OCI-M2 (cell line): ENCODE data around the gene PTH1R.

ENCODE experiments used
- DNase-seq: peaks from one replicate; lab custom pipeline; 2025; ENCODE audit not compliant: unreplicated experiment; lab: John Stamatoyannopoulos, UW

PTH1R gene

DNA sequence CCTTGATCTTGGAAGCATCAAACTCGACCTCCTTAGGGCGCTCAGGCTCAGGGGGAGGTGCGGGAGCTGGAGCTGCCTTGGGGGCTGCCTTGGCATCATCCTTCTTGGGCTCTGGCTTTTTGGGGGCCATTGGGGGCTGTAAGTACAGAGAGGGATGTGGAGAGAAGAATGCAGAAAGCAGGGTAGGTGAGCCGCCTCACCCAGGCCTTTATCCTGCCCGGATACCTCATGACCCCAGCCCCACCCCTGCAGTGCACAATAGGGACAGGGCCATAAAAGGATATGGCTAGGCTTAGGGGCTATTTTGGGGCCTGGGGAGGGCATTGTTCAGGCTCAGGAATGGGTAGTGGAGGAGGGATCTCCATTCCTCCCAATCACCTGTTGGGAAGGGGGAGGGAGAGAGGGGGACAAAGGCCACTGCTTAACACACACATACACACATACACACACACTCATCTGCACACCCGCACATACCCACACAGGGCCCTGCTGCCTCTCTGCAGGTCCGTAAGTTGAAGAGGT, 14.2 kb upstream of the PTH1R start, which contains the start of gene MYL3:
Gene MYL3 (minus strand): TSS at position 184 of the 522 bp plus-strand sequence. CDS start 54 bp downstream, at position 130.
- DNase-seq = no peak

DNA sequence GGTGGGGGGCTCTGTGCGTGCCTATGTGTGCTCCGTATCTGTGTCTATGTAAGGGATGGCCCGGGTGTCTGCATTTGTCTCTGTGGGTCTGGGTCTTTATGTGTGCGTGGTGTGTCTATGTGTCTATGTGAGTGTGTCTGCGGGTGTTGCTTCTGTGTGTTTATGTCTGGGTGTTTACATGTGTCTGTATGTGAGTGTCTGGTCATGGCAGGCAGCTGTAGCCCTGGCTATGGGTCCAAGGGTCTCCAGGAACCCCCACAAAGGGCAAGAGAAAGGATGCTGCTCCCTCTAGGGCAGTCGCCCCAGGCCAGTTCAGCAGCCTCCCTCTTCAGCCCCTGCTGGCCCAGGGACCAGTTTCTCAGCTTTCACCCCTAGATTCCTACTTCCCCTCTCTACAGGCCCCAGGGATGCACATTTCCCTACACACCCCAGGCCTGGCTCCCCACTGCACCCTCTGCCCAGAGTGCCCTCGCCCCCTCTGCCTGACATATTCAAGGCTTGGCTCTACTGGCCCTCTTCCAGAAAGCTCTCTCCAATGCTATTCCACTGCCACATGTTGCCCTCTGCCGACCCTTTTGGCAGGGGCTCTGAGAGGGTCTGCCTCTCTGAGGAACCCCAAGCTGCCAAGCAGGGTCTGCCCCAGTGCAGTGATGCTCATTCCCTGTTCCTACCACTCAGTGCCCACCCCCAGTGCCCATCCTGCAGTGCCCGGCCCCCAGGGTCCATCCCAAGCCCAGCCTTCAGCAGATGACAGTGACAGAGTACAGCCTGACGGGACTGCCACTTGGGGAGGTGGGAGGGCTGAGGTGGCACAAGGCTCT, 13.2 kb upstream of the PTH1R start:
- DNase-seq = no peak

DNA sequence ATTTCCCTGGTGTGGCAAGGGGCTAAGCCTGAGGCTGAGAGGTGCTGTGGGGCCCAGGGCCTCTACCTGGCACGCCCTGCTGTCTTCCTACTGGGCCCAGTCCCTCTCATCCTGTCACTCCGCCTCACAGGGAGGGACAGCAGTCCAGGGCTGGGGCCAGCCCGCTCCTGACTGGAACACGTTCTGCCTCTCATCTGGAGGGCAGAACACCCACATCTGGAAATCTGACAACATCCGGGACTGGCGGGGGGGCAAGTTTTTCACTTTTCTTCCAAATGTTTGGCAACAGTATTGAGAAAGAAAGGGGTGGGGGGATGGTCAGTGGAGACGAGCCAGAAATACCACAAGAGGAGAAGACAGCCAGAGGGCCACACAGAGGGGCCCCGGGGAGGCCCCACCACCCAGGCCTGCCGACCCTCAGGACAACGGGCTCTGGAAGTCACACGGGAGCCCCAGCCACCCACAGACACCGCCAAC, 12.5 kb upstream of the PTH1R start:
- no peak for DNase-seq

DNA sequence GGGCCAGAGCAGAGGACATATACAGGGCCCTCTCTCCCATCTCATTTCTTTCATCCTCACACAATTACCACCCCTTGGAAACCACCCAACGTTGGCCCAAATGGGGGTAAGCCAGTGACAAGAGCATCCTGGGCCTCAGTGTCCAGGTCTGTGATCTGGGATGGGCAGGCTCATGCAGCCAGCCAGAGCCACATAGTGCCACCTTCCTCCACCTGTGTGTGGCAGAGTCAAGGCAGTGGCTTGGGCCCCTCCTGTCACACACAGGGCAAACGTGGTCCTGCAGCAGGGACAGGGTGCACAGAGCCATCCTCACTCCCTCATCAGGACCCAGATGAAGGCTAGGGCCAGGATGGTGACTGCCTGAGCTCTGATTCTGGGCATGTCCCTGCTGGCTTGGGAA, 12.0 kb upstream of the PTH1R start:
- no peak for DNase-seq

- no peak for DNase-seq
These were observed 11.4 kb upstream of the PTH1R start for GRCh38 chr3:46866032-46866595.

DNA sequence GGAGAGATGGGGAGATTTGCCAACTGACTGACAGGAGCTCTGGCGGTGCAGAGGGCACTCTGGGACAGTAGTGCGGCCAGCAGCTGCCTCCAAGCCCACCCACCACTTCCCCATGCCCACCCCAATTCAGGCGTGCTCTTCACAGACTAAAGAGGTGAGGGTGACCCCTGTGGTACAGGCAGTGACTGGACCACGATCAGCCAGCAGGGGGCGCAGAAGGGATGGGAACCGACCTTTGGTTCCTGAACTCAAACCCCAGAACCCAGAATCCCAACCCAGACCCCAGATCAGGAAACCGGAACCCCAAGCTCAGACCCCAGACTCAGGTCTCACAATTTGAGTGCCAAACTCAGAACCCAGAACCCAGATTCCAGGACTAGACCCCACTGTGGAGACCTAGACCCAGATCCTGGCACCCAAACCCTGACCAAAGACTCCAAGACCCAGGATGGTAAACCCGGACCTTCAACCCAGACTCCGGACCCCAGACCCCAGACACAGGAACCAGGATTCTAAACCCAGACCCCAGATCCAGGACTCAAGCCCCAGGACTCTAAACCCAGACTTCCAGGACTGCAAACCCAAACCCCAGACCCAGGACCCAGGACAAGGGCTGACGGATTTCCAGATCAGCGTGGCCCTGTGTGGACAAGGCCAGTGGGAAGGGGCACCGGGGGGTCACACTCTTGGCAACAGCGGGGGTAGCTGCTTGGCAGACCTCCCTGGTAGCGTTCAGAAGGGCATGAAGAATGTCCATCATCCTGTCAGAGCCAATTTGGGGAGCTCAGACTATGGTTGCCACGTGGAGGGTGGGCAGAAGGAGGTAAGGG, 10.6 kb upstream of the PTH1R start:
- no peak for DNase-seq

- no peak for DNase-seq
These were observed 10.0 kb upstream of the PTH1R start for GRCh38 chr3:46867550-46867898.

DNA sequence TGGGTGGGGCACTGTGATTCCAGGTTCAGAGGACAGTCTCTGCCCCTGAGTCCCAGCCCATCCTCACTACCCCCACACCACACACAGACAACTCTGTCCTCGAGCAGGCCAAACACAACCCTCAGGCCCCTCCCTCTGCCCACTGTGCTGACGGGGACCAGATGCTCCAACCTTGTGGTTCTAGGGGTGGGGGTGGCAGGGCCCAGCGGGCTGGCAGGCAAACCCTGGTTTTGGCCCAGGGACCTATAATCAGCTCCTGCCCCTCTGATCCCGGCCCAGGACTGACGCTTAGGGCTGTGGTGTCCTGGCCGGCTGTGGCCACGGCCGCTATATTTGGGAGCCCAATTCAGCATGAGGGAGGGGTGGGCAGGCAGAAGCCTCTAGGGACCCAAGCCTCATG, 9.2 kb upstream of the PTH1R start:
- no peak for DNase-seq

- no peak for DNase-seq
These were observed 8.6 kb upstream of the PTH1R start for GRCh38 chr3:46868948-46869347.

DNA sequence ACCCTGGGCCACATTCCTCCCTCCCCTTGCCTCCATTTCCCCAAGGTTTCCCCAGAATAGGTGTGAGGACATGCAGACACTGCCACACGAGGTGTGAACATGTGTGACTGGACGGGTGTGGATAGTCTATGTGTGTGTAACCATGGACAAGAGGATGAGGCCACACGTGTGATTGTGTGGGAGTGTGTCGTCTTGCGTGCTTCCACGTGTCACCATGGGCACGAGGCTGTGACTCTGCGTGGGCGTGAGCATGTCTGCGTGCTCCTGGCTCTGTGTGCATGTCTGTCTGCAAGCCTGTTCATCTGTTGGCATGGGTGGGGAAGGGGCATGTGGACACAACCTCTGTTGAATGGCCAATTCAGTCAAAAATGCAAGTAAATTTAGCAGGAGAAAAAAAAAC, 8.1 kb upstream of the PTH1R start:
- no peak for DNase-seq

DNA sequence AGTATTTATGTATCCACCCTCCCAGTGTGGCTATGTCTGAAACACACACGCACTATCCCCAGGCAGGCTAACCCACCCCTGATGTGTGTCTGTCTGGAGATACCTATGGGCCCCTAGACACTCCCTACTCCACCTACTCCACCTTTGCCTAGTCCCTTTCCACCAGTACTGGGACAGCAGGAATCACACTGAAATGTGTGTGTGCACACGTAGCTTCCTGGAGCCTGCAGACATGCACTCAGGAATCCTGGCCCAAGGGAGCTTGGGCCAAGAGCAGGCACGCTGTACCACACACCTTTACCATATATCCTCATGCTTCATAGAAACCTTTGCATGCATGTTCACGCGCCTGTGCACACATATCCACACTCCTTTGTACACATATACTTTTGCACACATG, 6.9 kb upstream of the PTH1R start:
- DNase-seq = no peak

DNA sequence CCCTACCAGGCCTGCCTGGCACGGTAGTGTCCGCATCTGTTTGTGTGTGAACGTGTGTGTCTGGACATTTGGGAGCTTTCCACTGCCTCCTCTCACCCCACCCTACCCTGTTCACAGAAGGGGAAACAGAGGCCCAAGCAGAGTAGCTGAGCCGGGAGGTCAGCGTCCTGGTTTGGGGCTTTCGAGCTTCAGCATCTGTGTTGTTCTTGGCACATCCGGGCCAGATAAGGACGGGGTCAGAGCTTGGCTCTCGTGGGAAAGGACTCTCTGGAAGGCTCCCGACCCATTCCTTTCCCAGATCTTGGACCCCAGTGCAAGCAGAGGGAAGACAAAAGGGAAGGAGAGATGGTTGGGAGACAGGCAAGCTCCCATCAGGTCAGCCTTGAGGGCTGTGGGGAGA, 6.3 kb upstream of the PTH1R start:
- no peak for DNase-seq

DNA sequence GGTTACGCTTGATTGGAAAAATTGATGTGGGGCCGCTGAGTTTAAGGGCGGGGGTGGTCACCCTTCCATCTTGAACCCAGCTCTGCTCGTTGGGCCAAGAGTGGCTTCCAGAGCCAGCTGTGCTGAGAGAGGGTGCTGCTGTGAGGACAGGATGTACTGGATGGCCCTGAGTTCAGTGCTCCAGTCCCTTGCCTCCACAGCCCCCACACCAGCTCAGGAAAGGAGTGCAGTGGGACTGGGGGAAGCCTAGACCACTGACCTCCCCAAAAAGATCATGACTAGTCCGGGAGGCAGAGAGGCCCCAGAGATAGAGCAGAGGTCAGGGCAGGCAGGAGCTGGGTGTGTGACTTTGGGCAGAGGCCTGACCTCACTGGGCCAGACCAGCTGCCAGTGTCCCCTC, 4.0 kb upstream of the PTH1R start:
- no peak for DNase-seq

DNA sequence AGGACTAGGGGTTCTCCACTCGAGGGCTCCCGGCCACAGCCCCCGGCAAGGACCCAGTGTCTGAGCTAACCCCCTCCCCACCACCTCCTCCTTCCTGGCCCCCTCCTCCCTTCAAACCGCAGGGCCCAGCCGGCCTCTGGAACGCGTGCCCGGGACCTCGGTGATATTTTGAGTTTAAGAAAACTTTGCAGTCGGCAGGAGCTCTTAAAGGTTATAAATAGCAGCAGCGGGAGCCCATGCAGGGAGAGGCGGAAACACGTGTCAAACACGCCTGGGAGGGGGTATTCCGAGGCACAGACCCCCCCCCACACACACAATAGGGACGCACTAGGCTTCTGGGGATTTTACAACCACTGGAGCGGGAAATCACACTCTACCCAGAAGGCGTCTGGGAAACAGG, 3.1 kb upstream of the PTH1R start:
- DNase-seq = no peak

DNA sequence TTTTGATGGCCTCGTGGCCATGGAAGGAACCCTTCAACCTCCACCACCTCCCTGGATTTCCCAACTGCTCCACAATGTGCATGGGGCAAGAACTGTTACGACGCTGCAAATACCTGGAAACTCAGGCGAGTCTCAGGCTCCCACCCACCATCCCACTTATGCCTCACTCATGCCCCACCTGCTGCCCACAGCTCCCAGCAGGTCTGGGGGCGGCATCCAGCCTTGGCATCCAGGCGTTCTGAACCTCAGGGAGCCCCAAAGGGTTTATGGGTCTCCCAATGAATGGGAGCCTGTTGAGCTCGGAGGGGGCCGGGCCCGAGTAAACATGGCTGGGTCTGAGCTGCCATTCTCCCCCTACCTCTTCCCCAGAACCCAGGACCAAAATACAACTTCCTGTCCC, 2.0 kb upstream of the PTH1R start:
- no peak for DNase-seq

DNA sequence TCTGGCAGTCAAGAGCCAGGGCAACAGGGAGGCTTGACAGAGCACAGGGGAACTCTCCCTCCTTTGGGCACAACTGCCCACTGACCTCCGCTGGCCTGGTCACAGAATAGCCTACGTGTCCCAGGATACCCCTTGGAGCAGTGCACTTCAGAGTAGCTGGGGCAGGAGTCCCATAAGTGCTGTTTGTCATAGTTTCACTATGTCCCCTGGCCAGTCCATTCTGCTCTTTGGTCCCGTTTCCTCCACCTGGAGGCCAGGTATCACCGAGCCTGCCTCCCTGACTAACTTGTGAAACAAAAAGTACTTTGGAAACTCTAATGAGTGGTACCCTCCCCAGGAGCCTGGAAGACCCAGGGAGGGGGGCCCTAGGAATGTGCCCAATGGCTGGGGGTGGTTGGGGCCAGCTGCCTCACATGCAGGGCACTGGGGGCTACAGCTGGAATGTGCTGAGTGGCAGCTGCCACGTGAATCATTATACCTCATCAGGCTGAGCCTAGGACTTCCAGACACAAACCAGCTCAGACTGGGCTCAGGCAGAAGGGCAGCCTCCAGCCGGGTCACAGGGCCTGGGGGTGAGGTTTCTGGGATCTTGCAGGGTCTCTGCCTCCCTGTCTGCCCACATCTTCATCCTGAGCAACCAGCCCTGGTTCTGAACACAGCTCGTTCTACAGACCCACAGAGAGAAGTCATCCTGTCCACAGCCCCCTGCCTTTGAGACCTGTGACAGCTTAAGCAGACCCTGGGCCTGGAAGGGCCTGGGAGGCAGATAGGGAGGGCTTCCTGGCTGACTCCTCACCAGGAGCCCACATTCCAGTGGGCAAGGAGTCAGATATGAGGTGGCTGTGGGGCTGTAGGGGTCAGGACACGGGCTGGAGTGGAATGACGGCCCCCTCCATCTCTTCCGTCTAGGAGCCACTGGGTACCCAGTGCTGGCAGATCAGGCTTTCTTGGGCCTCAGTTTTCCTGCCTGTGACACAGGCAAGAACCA, 914 bp upstream of the PTH1R start:
- no peak for DNase-seq

GRCh38 chr3:46878781-46879436, 1.4 kb downstream of the PTH1R start:
- DNase-seq = no peak

DNA sequence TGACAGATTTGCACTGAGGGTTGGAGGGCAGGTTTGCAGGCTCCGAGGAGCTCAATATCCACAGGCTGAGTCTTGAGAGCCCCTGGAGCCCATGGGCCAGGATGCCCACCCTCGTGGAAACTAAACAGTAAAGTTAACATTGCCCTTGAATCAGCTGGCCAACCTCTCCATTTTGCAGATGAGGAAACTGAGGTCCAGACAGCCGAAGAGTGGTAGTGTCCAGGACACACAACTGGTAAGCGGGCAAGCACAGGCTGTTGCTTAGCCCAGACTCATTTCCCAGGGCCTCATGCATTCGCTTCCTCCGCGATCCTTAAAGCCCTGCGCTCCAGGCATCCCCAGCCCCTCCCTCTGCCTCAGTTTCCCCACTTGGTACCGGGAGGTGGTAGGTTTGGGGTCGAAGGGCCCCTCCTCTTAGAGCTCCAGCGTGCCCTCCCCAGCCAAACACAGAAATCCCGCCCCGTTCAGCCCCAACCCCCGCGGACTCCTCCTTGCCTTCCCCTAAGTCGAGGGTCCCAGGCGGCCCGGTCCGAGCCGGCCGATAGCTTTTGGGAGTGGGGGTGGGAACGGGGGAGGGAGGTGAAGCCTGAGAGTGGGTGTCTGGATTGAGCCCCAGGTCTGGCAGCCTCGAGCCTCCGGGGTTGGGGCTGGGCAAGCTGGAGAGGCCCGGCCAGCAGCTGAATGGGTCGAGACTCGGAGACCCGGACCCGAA, 3.5 kb downstream of the PTH1R start:
- DNase-seq = no peak
